Stomach (tissue), 4 donors: Measurements from ENCODE around the gene SECISBP2.

Experiments
- POLR2A ChIP-seq, 4 donors: fragments of 450-650 bp; IDR thresholded peaks; one replicate each; pipeline ENCODE4 v1.6.1; 2016; ENCODE audit warnings: antibody characterized with exemption in 4 of 4, control low read depth in 2 of 4, mild to moderate bottlenecking in 1 of 4, moderate library complexity in 1 of 4
- POLR2AphosphoS5 ChIP-seq, 3 donors: sonication (generic); formaldehyde crosslinking; IDR thresholded peaks; one replicate each; pipeline ENCODE4 v1.6.1; 2016; ENCODE audit warnings: antibody characterized with exemption in 3 of 3
- TF ChIP-seq, protein P1 (sequence below), 7 experiments: fragments of 450-650 bp in 4 of 7; fragments of 200-600 bp in 3 of 7; sonication (generic) in 3 of 7; IDR thresholded peaks; one replicate each; pipeline ENCODE4 v1.5.1; 2016 to 2019; ENCODE audit warnings: antibody characterized with exemption in 7 of 7, control low read depth in 2 of 7, mild to moderate bottlenecking in 1 of 7

DNA sequence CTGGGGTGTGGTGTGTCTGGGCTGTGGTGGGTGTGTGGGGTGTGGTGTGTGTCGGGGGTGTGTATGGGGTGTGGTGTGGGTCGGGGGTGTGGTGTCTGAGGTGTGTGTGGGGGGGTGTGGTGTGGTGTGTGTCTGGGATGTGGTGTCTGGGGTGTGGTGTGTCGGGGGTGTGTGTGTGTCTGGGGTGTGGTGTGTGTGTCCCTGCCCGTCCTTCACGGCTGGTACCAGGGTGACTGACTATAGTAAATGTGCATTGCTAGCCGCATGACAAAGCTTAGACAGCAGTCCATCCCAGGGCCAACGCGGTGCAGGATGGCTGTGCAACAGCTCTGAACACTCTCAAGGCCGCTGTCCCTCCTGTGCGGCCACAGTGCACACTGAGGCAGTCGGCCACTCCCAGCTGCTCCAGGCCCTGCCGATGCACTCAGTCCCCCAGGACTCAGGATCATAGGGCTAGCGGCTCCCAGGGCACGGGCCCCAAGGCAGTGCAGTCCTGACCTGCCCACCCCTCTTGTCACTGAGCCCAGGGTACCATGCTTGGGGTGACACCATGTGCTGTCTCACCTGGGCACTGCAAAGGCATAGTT is 54.0 kb downstream of the SECISBP2 start:
- TF ChIP-seq, protein P1, sequence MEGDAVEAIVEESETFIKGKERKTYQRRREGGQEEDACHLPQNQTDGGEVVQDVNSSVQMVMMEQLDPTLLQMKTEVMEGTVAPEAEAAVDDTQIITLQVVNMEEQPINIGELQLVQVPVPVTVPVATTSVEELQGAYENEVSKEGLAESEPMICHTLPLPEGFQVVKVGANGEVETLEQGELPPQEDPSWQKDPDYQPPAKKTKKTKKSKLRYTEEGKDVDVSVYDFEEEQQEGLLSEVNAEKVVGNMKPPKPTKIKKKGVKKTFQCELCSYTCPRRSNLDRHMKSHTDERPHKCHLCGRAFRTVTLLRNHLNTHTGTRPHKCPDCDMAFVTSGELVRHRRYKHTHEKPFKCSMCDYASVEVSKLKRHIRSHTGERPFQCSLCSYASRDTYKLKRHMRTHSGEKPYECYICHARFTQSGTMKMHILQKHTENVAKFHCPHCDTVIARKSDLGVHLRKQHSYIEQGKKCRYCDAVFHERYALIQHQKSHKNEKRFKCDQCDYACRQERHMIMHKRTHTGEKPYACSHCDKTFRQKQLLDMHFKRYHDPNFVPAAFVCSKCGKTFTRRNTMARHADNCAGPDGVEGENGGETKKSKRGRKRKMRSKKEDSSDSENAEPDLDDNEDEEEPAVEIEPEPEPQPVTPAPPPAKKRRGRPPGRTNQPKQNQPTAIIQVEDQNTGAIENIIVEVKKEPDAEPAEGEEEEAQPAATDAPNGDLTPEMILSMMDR (IDR thresholded peaks at IDR 0.05), result no peak
- TF ChIP-seq POLR2A (IDR thresholded peaks at IDR 0.05) (no peak), POLR2AphosphoS5 (IDR thresholded peaks at IDR 0.05) (no peak)
